GM12892 (cell line): ENCODE measurements around the gene ZBTB16.

Experiments
- POLR2A ChIP-seq: IDR thresholded peaks from 2 replicates; pipeline ENCODE4 v1.6.1; 2011; ENCODE audit warnings: low read depth, low read length, control low read depth
- POLR2AphosphoS5 ChIP-seq: IDR thresholded peaks from 2 replicates; pipeline ENCODE4 v1.6.1; 2011; ENCODE audit warnings: low read depth, low read length, control low read depth

GRCh38 chr11:114027391-114027790 lies 32.1 kb upstream of the ZBTB16 start:
- TF ChIP-seq POLR2A (no peak), POLR2AphosphoS5 (no peak)
